A673 (cell line): Measurements from ENCODE around the gene CFAP46.

Source experiments
- CTCF ChIP-seq: fragments of 300-800, 200-600 bp; sonication (generic); conservative IDR thresholded peaks from 2 replicates; pipeline ENCODE4 v1.5.1; 2017; ENCODE audit warnings: low read depth, mild to moderate bottlenecking, antibody characterized with exemption, low read length, moderate library complexity, mixed read lengths
- EZH2 ChIP-seq: fragments of 200-600 bp; sonication (generic); IDR thresholded peaks from 2 replicates; pipeline ENCODE4 v1.6.1; 2017; ENCODE audit warnings: borderline replicate concordance, low read depth, mild to moderate bottlenecking, mixed read lengths, antibody characterized with exemption, low read length; ENCODE audit not compliant: poor library complexity, severe bottlenecking

GRCh38 chr10:132970641-132971438, 28.5 kb upstream of the CFAP46 start:
- TF ChIP-seq CTCF: no peak
- TF ChIP-seq EZH2: no peak
